Panc1 (cell line): ENCODE data around the gene OAS1.

Experiments used
- CTCF ChIP-seq: fragments of 450-650 bp; IDR thresholded peaks from 2 replicates; pipeline ENCODE4 v1.5.1; 2017; ENCODE audit warnings: mild to moderate bottlenecking
- POLR2AphosphoS5 ChIP-seq: IDR thresholded peaks from 2 replicates; pipeline ENCODE4 v1.6.1; 2012; ENCODE audit warnings: mild to moderate bottlenecking, low read depth, low read length, moderate library complexity
- REST ChIP-seq, 2 experiments: IDR thresholded peaks; 2 replicates each; pipeline ENCODE4 v1.6.1; 2011 to 2012; ENCODE audit warnings: low read depth in 2 of 2, control low read depth in 1 of 2, low read length in 1 of 2, mild to moderate bottlenecking in 1 of 2, moderate library complexity in 1 of 2; ENCODE audit not compliant: insufficient read depth in 1 of 2
- SIN3A ChIP-seq: IDR thresholded peaks from 2 replicates; pipeline ENCODE4 v1.6.1; 2012; ENCODE audit warnings: low read depth, mild to moderate bottlenecking, low read length, moderate library complexity, borderline replicate concordance; ENCODE audit not compliant: insufficient read depth

GRCh38 chr12:112916270-112916669 is 9.5 kb downstream of the OAS1 start:
- TF ChIP-seq CTCF, result no peak
- no peak for TF ChIP-seq POLR2AphosphoS5
- TF ChIP-seq SIN3A, result no peak
- no peak for TF ChIP-seq REST (IDR thresholded peaks at IDR 0.05; ENCODE audit: insufficient read depth in 1 of 2, low read depth in 2 of 2, low read length in 1 of 2)
